PC-9 (cell line): Measurements from ENCODE around the gene CD74.

Experiments
- CTCF ChIP-seq: fragments of 200-600 bp; sonication (generic); conservative IDR thresholded peaks from 2 replicates; pipeline ENCODE4 v1.6.1; 2017; ENCODE audit warnings: mixed run types, antibody characterized with exemption, mild to moderate bottlenecking, moderate library complexity
- EZH2 ChIP-seq: fragments of 200-600 bp; sonication (generic); IDR thresholded peaks from 2 replicates; pipeline ENCODE4 v1.8.0; 2017; ENCODE audit warnings: antibody characterized with exemption, low read depth

DNA sequence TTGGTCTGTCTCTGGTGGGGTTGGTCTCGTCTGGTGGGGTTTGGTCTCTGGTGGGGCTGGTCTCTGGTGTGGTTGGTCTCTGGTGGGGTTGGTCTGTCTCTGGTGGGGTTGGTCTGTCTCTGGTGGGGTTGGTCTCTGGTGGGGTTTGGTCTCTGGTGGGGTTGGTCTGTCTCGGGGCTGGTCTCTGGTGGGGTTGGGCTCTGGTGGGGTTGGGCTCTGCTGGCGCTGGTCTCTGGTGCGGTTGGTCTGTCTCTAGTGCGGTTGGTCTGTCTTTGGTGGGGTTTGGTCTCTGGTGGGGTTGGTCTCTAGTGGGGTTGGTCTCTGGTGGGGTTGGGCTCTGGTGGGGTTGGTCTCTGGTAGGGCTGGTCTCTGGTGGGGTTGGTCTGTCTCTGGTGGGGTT, 16.3 kb upstream of the CD74 start:
- TF ChIP-seq CTCF = no peak
- TF ChIP-seq EZH2 = no peak
